WTC11 (cell line): ENCODE data around the gene HTR7. TPM values are rescaled to one million over a fixed set of nuclear protein-coding genes. Genes with fewer than 3 reads are reported as not detected.

Experiments used
- ATAC-seq: fragments of 200-7000 bp; cut with Tn5 transposase; 2 replicates; pipeline ENCODE4 v1.10.0; 2021; ENCODE audit warnings: mild to moderate bottlenecking, moderate library complexity
- CTCF ChIA-PET: fragments of 300-600 bp; sonication (Branson Sonifier 250); formaldehyde crosslinking; loops from one replicate; lab custom pipeline; 2021; ENCODE audit warnings: antibody characterized with exemption; lab: Charles Lee
- POLR2A ChIA-PET: fragments of 350-600 bp; sonication (Branson Sonifier 250); formaldehyde crosslinking; loops from one replicate; lab custom pipeline; 2021; ENCODE audit warnings: antibody characterized with exemption; lab: Charles Lee
- DNase-seq: peaks from one replicate; pipeline ENCODE4 v3.0.0; 2021; ENCODE audit warnings: low spot score
- H3K27ac Mint-ChIP-seq: 2 replicates; pipeline ENCODE4 v1.8.0; 2021; ENCODE audit warnings: mixed read lengths
- H3K27me3 Mint-ChIP-seq: 2 replicates; pipeline ENCODE4 v1.8.0; 2021; ENCODE audit warnings: low read depth, mild to moderate bottlenecking, moderate library complexity, mixed read lengths
- H3K36me3 Mint-ChIP-seq: 2 replicates; pipeline ENCODE4 v1.8.0; 2021; ENCODE audit warnings: mixed read lengths
- H3K4me1 Mint-ChIP-seq: 2 replicates; pipeline ENCODE4 v1.8.0; 2022; ENCODE audit warnings: mixed read lengths
- H3K4me3 Mint-ChIP-seq: 2 replicates; pipeline ENCODE4 v1.8.0; 2021; ENCODE audit warnings: mild to moderate bottlenecking, moderate library complexity, mixed read lengths
- H3K9me3 Mint-ChIP-seq: 2 replicates; pipeline ENCODE4 v1.8.0; 2021; ENCODE audit warnings: mixed read lengths
- CBFB ChIP-seq: sonication (generic); formaldehyde crosslinking; IDR thresholded peaks from 2 replicates; pipeline ENCODE4 v1.8.1; 2022; ENCODE audit warnings: mild to moderate bottlenecking, low read depth, missing genetic modification reagents
- CREB1 ChIP-seq: sonication (generic); formaldehyde crosslinking; IDR thresholded peaks from 2 replicates; pipeline ENCODE4 v1.8.0; 2023; ENCODE audit warnings: mild to moderate bottlenecking, missing genetic modification reagents
- ETV6 ChIP-seq: sonication (generic); formaldehyde crosslinking; IDR thresholded peaks from 2 replicates; pipeline ENCODE4 v1.8.1; 2022; ENCODE audit warnings: mild to moderate bottlenecking, missing genetic modification reagents
- GABPB1 ChIP-seq: sonication (generic); formaldehyde crosslinking; IDR thresholded peaks from 2 replicates; pipeline ENCODE4 v1.8.1; 2023; ENCODE audit warnings: mild to moderate bottlenecking, missing genetic modification reagents
- GRHL2 ChIP-seq: fragments of 250-450 bp; sonication (Bioruptor Pico); IDR thresholded peaks from 2 replicates; pipeline ENCODE4 v1.8.0; 2022; ENCODE audit warnings: mild to moderate bottlenecking, moderate library complexity; ENCODE audit not compliant: insufficient replicate concordance, severe bottlenecking
- GTF2I ChIP-seq: fragments of 250-450 bp; sonication (Bioruptor Pico); conservative IDR thresholded peaks from 2 replicates; pipeline ENCODE4 v1.4.0; 2021; ENCODE audit warnings: mild to moderate bottlenecking
- NFE2L1 ChIP-seq: sonication (generic); formaldehyde crosslinking; IDR thresholded peaks from 2 replicates; pipeline ENCODE4 v1.8.1; 2023; ENCODE audit warnings: missing genetic modification reagents
- NR1H2 ChIP-seq: sonication (generic); formaldehyde crosslinking; IDR thresholded peaks from 2 replicates; pipeline ENCODE4 v1.9.0; 2021; ENCODE audit warnings: mild to moderate bottlenecking, moderate library complexity, missing genetic modification reagents
- RORB ChIP-seq: fragments of 250-450 bp; sonication (Bioruptor Pico); IDR thresholded peaks from 2 replicates; pipeline ENCODE4 v1.9.0; 2021; ENCODE audit warnings: mild to moderate bottlenecking
- SP1 ChIP-seq: sonication (generic); formaldehyde crosslinking; conservative IDR thresholded peaks from 2 replicates; pipeline ENCODE4 v1.8.1; 2022; ENCODE audit warnings: missing genetic modification reagents
- TEAD1 ChIP-seq: sonication (generic); formaldehyde crosslinking; IDR thresholded peaks from 2 replicates; pipeline ENCODE4 v1.8.0; 2022; ENCODE audit warnings: mild to moderate bottlenecking, missing genetic modification reagents
- ZBTB21 ChIP-seq: sonication (generic); formaldehyde crosslinking; IDR thresholded peaks from 2 replicates; pipeline ENCODE4 v1.8.1; 2023; ENCODE audit warnings: mild to moderate bottlenecking, missing genetic modification reagents, borderline replicate concordance
- ZNF138 ChIP-seq: sonication (generic); formaldehyde crosslinking; conservative IDR thresholded peaks from 2 replicates; pipeline ENCODE4 v1.8.1; 2022; ENCODE audit warnings: mild to moderate bottlenecking, moderate library complexity, missing genetic modification reagents
- ZNF232 ChIP-seq: sonication (generic); formaldehyde crosslinking; IDR thresholded peaks from 2 replicates; pipeline ENCODE4 v1.8.0; 2022; ENCODE audit warnings: mild to moderate bottlenecking, missing genetic modification reagents
- ZNF263 ChIP-seq: sonication (generic); formaldehyde crosslinking; IDR thresholded peaks from 2 replicates; pipeline ENCODE4 v1.8.1; 2022; ENCODE audit warnings: low read depth, mild to moderate bottlenecking, moderate library complexity, missing genetic modification reagents
- ZNF317 ChIP-seq: sonication (generic); formaldehyde crosslinking; IDR thresholded peaks from 2 replicates; pipeline ENCODE4 v1.8.1; 2023; ENCODE audit warnings: low read depth, mild to moderate bottlenecking, moderate library complexity, missing genetic modification reagents, borderline replicate concordance
- ZNF396 ChIP-seq: fragments of 250-450 bp; sonication (Bioruptor Pico); IDR thresholded peaks from 2 replicates; pipeline ENCODE4 v1.8.0; 2021; ENCODE audit warnings: mild to moderate bottlenecking, moderate library complexity, borderline replicate concordance
- ZNF416 ChIP-seq: fragments of 250-450 bp; sonication (Bioruptor Pico); IDR thresholded peaks from 2 replicates; pipeline ENCODE4 v1.9.0; 2021; ENCODE audit warnings: mild to moderate bottlenecking, inconsistent platforms
- ZNF423 ChIP-seq: fragments of 250-450 bp; sonication (Bioruptor Pico); IDR thresholded peaks from 2 replicates; pipeline ENCODE4 v2.1.2; 2022; ENCODE audit warnings: mild to moderate bottlenecking, moderate library complexity
- ZNF671 ChIP-seq: fragments of 250-450 bp; sonication (Bioruptor Pico); IDR thresholded peaks from 2 replicates; pipeline ENCODE4 v1.8.0; 2021; ENCODE audit warnings: mild to moderate bottlenecking
- total RNA-seq: library from RNA; stranded (reverse); gene quantifications from 3 replicates; pipeline ENCODE4 v1.2.3, GENCODE V29; 2021
- TF ChIP-seq, protein P1 (sequence below): fragments of 250-450 bp; sonication (Bioruptor Pico); IDR thresholded peaks from 2 replicates; pipeline ENCODE4 v2.1.2; 2022; ENCODE audit warnings: mild to moderate bottlenecking, moderate library complexity
- TF ChIP-seq, protein P2 (sequence below): sonication (generic); formaldehyde crosslinking; IDR thresholded peaks from 2 replicates; pipeline ENCODE4 v1.8.1; 2023; ENCODE audit warnings: mild to moderate bottlenecking, missing genetic modification reagents, borderline replicate concordance
- TF ChIP-seq, protein P3 (sequence below): sonication (generic); formaldehyde crosslinking; IDR thresholded peaks from 2 replicates; pipeline ENCODE4 v1.8.1; 2022; ENCODE audit warnings: low read depth, missing genetic modification reagents, borderline replicate concordance
- TF ChIP-seq, protein P4 (sequence below): sonication (generic); formaldehyde crosslinking; IDR thresholded peaks from 2 replicates; pipeline ENCODE4 v1.8.1; 2023; ENCODE audit warnings: mild to moderate bottlenecking, missing genetic modification reagents
- TF ChIP-seq, protein P5 (sequence below): fragments of 250-450 bp; sonication (Bioruptor Pico); IDR thresholded peaks from 2 replicates; pipeline ENCODE4 v1.8.0; 2021; ENCODE audit warnings: mild to moderate bottlenecking
- TF ChIP-seq, protein P6 (sequence below): sonication (generic); formaldehyde crosslinking; IDR thresholded peaks from 2 replicates; pipeline ENCODE4 v1.8.0; 2023; ENCODE audit warnings: missing genetic modification reagents

Gene HTR7
- total RNA-seq, 1 experiment from 2014 or later: 11.2 TPM

DNA sequence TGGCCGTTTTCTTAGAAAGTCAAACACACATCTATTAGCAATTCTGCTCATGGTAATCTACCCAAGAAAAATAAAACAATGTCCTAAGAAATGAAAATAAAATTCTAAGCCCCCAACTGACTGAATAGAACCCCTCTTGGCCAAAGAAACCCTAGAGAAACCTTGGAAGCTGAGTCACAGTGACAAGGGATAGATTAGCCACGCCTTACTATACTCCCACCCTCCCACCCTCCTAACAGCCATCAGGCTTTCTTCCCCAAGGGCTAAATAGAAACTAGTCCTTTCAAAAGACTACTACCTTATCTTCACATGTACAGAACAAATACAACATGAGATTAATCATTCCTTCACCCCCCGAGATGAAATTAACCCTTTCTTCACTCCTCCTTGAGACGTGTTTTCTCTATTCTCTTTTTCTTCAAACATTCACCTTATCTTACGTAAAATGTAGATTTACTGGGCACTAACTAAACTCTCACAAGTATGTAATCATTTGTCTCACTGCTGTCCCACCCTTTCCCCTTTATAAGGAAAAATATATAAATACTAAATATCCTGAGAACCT, 57.5 kb downstream of the HTR7 start:
- peaks cover 53% of the 10 kb centered on the region for H3K9me3 Mint-ChIP-seq
- H3K4me1 Mint-ChIP-seq: peaks cover 57% of the 10 kb centered on the region
- TF ChIP-seq GABPB1: no peak
- no peak for TF ChIP-seq RORB (CRISPR knock-in tag)
- no peak for TF ChIP-seq ZNF138
- TF ChIP-seq ZNF263 (CRISPR knock-in tag): no peak
- TF ChIP-seq ZNF396: no peak
- TF ChIP-seq, protein P1, sequence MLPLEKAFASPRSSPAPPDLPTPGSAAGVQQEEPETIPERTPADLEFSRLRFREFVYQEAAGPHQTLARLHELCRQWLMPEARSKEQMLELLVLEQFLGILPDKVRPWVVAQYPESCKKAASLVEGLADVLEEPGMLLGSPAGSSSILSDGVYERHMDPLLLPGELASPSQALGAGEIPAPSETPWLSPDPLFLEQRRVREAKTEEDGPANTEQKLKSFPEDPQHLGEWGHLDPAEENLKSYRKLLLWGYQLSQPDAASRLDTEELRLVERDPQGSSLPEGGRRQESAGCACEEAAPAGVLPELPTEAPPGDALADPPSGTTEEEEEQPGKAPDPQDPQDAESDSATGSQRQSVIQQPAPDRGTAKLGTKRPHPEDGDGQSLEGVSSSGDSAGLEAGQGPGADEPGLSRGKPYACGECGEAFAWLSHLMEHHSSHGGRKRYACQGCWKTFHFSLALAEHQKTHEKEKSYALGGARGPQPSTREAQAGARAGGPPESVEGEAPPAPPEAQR: no peak
- TF ChIP-seq CBFB (CRISPR knock-in tag): no peak
- TF ChIP-seq NR1H2: no peak
- no peak for TF ChIP-seq ZNF232 (CRISPR knock-in tag)
- TF ChIP-seq ZNF416 (CRISPR knock-in tag): no peak
- TF ChIP-seq NFE2L1 (CRISPR knock-in tag): no peak
- TF ChIP-seq, protein P2, sequence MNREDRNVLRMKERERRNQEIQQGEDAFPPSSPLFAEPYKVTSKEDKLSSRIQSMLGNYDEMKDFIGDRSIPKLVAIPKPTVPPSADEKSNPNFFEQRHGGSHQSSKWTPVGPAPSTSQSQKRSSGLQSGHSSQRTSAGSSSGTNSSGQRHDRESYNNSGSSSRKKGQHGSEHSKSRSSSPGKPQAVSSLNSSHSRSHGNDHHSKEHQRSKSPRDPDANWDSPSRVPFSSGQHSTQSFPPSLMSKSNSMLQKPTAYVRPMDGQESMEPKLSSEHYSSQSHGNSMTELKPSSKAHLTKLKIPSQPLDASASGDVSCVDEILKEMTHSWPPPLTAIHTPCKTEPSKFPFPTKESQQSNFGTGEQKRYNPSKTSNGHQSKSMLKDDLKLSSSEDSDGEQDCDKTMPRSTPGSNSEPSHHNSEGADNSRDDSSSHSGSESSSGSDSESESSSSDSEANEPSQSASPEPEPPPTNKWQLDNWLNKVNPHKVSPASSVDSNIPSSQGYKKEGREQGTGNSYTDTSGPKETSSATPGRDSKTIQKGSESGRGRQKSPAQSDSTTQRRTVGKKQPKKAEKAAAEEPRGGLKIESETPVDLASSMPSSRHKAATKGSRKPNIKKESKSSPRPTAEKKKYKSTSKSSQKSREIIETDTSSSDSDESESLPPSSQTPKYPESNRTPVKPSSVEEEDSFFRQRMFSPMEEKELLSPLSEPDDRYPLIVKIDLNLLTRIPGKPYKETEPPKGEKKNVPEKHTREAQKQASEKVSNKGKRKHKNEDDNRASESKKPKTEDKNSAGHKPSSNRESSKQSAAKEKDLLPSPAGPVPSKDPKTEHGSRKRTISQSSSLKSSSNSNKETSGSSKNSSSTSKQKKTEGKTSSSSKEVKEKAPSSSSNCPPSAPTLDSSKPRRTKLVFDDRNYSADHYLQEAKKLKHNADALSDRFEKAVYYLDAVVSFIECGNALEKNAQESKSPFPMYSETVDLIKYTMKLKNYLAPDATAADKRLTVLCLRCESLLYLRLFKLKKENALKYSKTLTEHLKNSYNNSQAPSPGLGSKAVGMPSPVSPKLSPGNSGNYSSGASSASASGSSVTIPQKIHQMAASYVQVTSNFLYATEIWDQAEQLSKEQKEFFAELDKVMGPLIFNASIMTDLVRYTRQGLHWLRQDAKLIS (CRISPR knock-in tag): no peak
- no peak for TF ChIP-seq TEAD1 (CRISPR knock-in tag)
- no peak for TF ChIP-seq GTF2I (CRISPR knock-in tag)
- TF ChIP-seq, protein P3, sequence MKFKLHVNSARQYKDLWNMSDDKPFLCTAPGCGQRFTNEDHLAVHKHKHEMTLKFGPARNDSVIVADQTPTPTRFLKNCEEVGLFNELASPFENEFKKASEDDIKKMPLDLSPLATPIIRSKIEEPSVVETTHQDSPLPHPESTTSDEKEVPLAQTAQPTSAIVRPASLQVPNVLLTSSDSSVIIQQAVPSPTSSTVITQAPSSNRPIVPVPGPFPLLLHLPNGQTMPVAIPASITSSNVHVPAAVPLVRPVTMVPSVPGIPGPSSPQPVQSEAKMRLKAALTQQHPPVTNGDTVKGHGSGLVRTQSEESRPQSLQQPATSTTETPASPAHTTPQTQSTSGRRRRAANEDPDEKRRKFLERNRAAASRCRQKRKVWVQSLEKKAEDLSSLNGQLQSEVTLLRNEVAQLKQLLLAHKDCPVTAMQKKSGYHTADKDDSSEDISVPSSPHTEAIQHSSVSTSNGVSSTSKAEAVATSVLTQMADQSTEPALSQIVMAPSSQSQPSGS (CRISPR knock-in tag): no peak
- TF ChIP-seq GRHL2 (CRISPR knock-in tag): no peak
- no peak for TF ChIP-seq ETV6 (CRISPR knock-in tag)
- no peak for TF ChIP-seq ZNF317 (CRISPR knock-in tag)
- ChIA-PET POLR2A (no interaction called here), CTCF (interaction anchor here (2.7 kb wide), 1 partner anchor 13 kb away, joined by 12 read pairs; no protein-coding TSS in a partner anchor)
- H3K36me3 Mint-ChIP-seq: peaks cover 46% of the 10 kb centered on the region
- H3K27ac Mint-ChIP-seq: no peak overlapping the region
- ATAC-seq: no peak
- H3K4me3 Mint-ChIP-seq: no peak overlapping the region
- DNase-seq: no peak
- peaks cover 58% of the 10 kb centered on the region for H3K27me3 Mint-ChIP-seq

DNA sequence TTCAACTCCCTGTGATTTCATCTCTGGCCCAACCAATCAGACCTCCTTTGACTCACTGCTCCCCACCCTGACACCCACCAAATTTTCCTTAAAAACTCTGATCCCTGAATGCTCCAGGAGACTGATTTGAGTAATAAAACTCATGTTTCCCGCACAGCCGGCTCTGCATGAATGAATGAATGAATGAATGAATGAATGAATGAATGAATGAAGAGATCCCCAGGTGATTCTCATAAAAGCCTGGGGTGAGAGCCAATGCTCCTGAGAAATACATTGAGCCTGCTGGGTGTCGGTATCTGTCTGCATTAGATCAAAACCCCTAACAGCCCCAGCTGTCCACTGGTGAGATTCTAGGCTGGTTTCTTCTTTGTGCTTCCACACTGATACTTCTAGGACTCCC, 58.7 kb downstream of the HTR7 start:
- Mint-ChIP-seq H3K36me3 (peaks cover 47% of the 10 kb centered on the region), H3K27ac (no peak overlapping the region), H3K4me1 (peaks cover 47% of the 10 kb centered on the region), H3K4me3 (no peak overlapping the region), H3K9me3 (peaks cover 57% of the 10 kb centered on the region), H3K27me3 (peaks cover 49% of the 10 kb centered on the region)
- ChIA-PET POLR2A (no interaction called here), CTCF (interaction anchor here (1.3 kb wide), 1 partner anchor 11 kb away, joined by 3 read pairs; no protein-coding TSS in a partner anchor)
- DNase-seq (no peak), ATAC-seq (no peak)
- TF ChIP-seq ZNF317 (CRISPR knock-in tag) (no peak), ZNF671 (CRISPR knock-in tag) (no peak), SP1 (CRISPR knock-in tag) (no peak), RORB (CRISPR knock-in tag) (no peak), CREB1 (no peak), ZNF423 (CRISPR knock-in tag) (no peak), ZBTB21 (CRISPR knock-in tag) (no peak), ZNF232 (CRISPR knock-in tag) (no peak)
- TF ChIP-seq, protein P4, sequence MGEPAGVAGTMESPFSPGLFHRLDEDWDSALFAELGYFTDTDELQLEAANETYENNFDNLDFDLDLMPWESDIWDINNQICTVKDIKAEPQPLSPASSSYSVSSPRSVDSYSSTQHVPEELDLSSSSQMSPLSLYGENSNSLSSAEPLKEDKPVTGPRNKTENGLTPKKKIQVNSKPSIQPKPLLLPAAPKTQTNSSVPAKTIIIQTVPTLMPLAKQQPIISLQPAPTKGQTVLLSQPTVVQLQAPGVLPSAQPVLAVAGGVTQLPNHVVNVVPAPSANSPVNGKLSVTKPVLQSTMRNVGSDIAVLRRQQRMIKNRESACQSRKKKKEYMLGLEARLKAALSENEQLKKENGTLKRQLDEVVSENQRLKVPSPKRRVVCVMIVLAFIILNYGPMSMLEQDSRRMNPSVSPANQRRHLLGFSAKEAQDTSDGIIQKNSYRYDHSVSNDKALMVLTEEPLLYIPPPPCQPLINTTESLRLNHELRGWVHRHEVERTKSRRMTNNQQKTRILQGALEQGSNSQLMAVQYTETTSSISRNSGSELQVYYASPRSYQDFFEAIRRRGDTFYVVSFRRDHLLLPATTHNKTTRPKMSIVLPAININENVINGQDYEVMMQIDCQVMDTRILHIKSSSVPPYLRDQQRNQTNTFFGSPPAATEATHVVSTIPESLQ (CRISPR knock-in tag): no peak
- TF ChIP-seq, protein P5, sequence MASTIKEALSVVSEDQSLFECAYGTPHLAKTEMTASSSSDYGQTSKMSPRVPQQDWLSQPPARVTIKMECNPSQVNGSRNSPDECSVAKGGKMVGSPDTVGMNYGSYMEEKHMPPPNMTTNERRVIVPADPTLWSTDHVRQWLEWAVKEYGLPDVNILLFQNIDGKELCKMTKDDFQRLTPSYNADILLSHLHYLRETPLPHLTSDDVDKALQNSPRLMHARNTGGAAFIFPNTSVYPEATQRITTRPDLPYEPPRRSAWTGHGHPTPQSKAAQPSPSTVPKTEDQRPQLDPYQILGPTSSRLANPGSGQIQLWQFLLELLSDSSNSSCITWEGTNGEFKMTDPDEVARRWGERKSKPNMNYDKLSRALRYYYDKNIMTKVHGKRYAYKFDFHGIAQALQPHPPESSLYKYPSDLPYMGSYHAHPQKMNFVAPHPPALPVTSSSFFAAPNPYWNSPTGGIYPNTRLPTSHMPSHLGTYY: no peak
- TF ChIP-seq, protein P6, sequence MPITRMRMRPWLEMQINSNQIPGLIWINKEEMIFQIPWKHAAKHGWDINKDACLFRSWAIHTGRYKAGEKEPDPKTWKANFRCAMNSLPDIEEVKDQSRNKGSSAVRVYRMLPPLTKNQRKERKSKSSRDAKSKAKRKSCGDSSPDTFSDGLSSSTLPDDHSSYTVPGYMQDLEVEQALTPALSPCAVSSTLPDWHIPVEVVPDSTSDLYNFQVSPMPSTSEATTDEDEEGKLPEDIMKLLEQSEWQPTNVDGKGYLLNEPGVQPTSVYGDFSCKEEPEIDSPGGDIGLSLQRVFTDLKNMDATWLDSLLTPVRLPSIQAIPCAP (CRISPR knock-in tag): no peak
